GM18520 (cell line): ENCODE measurements around the gene PDE3B.
"Not testable (repeated sequence)": the region's sequence is repeated elsewhere in the genome, so short reads cannot be mapped to it uniquely, and the experiment has no call there.

Experiments used
- ATAC-seq: cut with Tn5 transposase; IDR thresholded peaks from one replicate; pipeline ENCODE4 v1.9.1; 2021; ENCODE audit not compliant: unreplicated experiment

Gene PDE3B

DNA sequence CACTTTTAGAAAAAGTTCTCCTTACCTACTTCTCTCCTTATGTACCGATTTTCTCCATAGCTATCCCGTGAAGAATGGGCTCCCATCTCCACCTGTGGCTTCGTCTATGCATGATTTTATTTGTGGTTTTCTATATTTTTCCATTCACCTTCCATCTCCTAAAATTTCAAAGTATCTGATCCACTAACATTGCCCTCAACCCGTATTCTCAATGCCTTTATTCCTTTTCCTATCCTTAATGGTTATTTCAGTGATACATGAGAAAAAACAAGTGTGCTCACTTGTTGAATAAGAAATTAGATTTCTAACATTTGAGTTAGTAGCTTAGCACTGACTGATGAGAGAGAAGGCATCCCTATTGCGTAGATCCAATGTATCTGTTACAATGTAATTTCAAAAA lies 231.6 kb downstream of the PDE3B start:
- ATAC-seq, result no peak

DNA sequence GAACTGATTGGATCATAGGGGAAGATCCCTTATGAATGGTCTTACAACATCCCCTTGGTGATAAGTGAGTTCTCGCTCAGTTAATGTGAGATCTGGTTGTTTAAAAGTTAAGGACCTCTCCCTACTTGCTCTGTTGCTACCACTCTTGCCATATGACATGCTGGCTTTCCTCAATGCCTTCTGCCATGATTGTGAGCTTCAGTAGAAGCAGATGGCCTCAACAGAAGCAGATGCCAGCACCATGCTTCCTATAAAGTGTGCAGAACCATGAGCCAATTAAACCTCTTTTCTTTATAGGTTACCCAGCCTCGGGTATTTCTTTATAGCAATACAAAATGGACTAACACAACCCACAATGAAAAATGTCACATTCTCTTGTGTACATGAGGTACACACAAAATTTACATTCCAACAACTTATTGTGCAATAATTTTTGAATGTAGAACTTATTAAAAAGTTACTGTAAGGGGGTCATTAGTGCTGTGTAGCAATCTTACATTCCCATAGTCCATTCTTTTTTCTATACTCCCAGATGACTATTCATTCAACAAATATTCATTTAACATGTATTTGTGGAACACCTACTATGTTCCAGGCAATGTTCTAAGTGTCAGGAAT lies 238.1 kb downstream of the PDE3B start:
- no peak for ATAC-seq

DNA sequence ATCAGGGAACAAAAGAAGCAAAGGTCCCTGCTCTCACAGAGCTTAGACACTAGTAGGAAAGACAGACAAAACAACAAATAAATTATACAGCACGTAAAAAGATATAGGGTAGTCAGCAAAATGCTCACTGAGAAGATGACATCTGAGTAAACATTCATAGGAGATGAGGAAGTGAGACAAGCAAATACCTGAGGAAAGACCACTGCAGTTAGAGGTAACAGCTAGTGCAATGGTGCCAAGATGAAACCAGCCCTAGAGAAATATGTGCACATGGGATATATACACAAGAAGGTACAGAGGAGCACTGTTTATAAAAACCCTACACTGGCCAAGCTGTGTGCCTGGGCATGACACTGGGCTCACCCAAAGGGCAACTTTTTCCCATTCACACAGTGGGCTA lies 238.6 kb downstream of the PDE3B start:
- no peak for ATAC-seq

DNA sequence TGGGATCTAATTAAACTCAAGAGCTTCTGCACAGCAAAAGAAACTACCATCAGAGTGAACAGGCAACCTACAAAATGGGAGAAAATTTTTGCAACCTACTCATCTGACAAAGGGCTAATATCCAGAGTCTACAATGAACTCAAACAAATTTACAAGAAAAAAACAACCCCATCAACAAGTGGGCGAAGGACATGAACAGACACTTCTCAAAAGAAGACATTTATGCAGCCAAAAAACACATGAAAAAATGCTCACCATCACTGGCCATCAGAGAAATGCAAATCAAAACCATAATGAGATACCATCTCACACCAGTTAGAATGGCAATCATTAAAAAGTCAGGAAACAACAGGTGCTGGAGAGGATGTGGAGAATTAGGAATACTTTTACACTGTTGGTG lies 240.1 kb downstream of the PDE3B start:
- ATAC-seq, result not testable (repeated sequence)

DNA sequence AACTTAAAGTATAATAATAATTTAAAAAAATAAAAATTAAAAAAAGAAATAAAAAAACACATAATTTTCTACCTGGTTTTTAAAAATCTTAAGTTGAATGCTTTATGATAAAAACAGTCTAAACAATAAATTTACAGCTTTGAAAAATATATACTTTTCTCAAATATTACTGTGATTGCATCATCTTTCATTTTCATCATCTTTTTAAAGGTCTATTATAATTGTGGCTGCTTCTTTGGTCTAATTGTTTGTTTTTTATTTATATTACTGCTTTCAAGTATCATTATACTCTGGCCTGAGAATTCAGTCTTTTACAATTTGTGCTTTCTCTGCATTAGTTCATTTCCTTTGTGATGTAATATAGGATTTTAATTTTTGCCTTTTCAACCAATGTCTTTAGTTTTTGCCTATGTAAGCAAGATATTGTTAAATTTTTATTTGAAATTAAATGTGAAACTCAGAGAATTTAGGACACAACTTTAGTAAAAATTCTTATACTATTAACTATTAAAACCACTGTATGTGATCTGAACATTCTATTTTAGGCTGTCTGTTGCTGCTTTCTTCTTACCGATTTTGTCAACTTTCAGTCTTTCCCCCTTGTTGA lies 241.2 kb downstream of the PDE3B start:
- no peak for ATAC-seq

DNA sequence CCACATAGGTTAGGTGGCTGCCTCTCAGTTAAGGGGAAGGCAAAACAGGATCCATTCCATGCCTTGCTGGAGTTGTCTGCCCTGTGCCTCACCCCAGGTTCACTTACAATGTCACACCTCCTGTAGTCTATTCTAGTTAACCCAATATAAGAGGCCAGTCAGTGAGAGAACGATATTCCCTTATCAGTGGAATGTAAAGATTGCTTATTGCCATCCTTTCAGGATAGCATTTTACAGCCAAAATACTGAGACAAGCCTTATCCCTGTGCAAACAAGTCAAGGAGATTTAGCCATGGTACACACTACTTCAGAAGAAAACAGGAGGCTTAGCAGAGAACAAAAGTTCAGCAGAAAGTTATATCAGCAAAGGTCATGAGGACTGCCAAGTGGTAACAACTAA lies 242.9 kb downstream of the PDE3B start:
- no peak for ATAC-seq

DNA sequence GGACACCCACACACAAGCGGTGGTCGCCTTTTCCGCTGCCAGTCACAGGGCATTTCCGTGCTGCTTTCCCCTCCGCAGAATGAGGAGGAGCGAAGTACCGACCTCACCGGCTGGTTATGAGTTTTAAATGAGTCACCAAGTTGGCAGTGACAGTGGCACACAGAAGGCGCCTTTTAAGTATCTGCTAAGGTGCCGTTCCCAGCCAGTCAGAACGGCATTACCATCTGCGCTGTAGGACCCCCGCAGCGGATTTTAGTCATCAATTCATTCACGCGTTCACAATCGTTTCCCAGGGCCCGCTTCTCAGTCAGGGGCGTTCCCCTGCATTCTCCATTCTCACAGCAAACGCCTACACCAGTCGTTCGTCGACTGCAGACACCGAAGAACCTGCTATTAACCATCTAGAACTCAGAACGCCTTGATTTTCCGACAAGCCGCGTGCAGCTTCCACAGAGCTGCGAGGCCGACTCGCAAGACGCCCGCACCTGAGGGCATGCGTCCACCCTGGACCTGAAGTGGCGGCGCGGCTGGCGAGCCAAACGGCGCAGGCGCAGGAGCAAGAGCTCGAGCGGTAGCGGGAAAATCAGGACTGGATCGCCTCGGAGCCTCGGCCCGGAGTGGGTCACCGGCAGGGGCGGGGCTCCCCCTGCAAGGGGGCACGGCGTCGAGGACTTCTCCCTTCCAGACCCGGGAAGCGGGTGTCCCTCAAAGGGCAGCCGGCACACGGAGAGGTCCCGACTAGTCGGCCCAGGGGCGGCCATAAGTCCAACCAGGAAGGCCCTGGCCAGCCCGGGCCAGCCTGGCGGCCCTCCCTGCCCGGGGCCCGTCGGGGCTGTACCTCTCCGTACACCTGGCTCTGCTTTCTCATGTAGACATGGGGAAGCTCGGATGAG lies 247.8 kb downstream of the PDE3B start:
- peak; percentile 36 for ATAC-seq

DNA sequence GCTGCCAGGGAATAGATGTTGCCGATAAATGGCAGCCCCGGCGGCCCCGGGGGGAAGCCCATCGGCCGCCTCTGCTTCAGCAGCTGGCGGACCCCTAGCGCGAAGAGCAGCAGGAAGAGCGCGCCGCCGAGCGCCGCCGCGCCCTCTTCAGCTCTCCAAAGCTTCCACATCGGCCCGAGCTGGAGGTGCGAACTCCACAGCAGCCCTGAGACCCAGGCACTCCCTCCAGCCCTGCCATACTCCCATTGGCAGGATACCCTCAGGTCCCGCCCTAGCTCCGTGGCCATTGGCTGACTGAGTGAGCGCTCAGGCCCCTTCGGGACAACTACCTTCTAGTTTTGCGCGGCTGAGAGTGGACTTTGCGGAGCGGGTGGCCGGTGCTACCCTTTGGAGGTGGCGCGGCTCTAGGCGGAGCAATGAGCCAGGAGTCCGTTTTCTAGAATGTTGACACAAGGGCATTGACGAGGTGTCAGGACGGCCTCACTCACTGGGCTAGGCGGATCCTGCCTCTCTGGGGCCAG lies 248.5 kb downstream of the PDE3B start, which contains the start of gene CYP2R1:
CYP2R1 (minus strand) TSS at position 196 of the 521 bp plus-strand sequence; CDS start at position 170, 26 bp downstream.
- peak; percentile 92 for ATAC-seq

DNA sequence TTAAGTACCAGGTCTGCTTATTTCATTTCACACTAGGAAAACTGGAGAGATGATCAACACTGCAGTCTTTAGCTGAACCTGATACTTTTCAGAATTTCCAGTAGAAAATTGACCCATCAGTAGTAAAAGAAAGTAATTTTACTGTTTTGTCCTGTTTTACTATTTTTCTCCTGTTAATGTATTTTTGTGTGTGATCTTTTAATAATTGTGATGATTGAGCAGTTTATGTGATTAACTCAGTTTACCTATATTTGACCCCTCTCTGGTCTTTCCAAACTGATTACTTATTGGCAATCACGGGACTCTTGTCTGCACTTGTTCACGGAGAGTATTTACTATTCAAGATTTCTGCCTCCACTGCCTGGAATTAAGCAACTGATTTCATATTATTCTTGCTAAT lies 249.0 kb downstream of the PDE3B start:
- no peak for ATAC-seq

DNA sequence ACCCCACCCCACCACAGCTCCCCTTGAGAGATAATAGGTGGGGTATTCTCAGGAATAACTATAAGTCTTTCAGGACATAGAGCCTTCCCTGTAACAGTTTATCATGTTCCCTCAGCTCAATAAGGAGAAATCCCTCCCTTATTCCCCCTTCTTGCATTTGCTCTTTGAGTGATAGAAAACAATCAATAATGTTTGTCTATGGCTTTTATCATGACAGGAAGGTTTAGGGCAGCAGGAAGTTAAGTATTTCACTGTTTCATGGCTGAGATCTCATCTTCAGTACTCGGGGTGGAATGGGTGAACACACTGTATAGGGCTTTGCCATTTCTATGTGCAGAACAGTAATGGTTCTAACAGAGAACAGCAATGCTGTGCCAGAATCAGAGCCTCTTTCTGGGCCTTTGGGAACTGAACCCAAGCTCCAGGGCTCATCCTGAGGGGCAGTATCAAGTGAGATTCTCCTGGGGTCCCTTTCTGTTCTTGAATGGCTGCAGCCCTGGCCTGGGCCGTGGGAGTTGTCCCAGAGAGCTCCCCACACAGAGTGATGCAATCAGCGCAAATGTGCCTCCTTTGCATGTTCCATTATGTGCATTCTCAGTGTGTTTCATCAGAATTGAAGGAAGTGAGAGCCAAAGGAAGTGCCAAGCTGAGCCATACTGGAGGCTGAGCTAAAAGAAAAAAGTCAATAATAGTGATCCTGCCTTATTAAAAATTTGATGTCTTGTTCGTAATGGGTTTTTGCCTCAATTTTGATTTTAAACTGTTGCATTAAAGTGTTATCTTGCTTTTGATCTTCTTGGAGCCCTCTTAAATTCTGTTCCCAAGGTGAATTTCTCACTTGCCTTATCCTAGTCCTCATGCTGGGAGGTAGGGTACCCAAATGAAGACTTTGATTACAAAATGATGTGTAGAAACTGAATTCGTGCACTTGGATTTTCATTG lies 251.3 kb downstream of the PDE3B start:
- ATAC-seq, result no peak

DNA sequence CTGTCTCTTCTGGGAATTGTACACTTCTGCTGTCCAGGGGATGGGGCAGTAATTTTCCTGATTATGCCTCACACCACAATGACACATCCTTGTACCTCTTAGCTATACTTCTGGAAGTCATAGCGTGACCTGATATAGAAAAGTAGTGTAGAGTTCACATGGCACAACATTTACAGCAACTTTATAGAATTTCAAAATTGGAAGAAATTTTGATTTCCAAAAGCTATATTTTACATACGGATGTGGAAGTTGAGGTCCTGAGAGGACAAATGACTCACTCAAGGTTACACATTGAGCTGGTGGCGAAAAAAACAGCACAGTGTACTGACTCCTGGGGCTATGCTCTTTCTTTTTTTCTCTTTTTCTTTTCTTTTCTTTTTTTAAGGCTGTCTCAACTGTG lies 254.8 kb downstream of the PDE3B start:
- no peak for ATAC-seq

DNA sequence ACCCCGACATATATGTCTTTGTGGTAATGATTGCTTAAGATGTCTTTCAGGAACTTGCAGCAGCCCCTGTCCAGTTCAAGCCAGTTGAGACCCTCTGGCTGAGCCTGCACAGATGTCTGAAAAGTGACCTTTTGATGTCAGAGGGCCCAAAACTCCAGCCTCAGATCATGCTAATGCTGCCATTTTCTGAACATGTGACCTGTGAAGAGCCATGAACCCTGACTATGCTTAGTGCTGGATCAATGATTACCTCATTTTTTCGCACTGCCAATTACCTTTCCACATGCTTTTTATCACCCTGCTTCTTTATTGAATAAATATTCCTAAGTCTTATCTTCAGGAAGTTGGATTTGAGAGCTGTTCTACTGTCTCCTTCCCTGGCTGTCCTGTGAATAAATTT lies 255.3 kb downstream of the PDE3B start:
- no peak for ATAC-seq

DNA sequence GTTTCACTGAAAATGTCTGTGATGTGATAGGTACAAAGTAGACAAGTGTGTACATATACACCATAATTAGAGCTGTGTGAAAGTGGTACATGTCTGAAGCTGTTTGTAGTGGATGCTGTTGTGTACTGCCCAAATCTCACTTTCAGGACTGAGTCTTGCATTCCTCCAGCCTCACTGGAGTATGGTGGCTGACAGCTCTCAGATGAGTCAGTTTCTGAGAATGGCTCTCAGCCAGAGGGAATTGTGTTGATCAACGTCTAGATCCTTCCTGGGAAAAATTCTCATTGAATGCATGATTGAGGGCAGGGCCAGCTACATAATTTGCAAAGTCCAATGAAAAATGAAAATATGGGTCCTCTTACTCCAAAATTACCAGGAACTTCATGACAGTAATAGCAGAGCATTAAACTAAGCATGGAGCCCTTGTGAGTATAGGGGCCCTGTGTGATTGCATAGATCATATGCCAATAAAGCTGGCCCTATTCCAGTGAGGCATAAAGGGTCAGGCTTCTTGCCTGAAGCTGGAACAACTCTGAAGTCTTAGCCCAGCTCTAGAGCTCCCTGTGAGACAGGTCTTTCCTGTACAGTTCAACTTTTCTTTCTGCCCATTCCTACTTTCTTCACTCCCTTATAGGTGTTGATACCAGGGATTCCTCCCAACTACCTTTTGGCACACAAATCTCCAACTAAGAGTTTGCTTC lies 259.2 kb downstream of the PDE3B start:
- no peak for ATAC-seq

DNA sequence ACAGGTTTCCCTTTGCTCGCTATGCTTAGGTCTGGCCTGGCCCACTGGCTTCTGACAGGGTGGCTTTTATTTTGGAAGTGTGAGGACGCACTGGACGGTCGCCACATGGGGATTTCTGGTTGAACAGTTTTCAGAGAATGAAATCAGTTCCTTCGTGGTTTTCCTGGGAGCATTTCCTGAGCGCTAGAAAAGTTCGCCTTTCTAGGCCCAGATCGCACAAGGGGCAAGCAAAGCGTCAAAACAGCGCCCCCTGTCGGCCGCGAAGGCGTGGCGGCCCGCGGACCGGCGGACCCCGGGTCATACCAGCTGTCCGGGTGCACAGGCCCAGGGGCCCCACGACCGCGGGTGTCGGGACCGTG lies 261.1 kb downstream of the PDE3B start:
- peak; percentile 20 for ATAC-seq

DNA sequence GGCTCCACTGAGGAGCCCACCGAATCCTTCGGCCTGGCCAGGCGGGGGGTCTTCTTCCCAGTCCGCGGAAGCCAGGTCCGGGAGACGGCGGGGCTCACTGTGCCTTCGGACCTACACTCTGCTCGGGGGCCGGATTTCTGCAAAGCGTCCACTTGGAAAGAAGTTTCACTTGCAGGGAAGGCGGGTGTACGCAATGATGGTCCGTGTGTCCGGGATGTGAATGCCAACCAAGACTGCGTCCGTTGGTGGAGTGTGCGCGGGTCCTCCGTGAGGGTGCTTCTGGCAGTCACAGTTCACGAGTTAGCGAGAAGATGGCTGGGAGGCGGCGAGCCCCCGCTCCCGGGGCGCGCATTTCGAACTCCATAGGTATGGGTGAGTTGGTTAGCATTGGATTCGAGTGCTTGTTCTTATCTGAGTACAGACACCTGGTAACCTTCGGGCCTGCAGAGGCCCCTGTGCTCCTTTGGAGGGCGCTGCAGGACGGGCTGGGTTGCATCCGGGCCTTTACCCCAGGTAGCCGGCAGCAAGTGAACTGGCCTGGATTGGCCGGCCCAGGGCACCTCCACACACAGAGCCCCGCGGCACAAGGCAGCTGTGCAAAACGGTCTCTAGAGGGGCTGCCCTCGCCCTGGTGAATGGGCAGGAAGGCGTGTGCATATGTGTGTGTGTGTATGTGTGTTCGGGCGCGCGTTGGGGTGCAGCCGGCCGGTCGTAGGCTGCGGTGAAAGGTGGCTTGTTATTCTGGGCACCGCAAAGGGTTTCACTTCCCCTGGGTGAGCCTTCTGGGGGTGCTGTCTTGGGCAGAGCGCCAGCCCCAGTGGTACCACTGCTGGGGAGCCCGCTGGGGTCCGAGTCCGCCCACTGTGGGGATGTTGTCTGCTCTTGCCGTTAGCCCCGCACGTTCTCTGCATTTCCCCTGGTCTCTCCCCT lies 261.8 kb downstream of the PDE3B start:
- peak; percentile 56 for ATAC-seq

DNA sequence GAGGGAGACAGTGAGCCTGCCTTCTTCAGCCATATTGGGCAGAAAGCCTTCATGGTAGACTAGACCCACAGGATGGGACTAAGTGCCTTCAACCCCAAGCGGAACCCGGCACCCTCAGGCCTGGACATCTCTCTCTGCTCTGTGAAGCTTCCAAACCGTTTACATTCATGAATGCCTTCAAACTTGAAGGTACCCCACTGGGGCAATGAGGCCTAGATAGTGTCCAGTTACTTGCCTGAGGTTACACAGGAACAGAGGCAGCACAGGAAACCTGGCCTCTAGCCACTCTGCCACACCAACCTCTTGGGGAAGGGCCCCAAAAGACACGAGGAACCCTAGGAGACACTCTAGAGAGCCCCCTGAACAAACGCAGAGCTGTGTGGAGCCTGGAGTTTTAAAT lies 263.0 kb downstream of the PDE3B start:
- ATAC-seq, result no peak

DNA sequence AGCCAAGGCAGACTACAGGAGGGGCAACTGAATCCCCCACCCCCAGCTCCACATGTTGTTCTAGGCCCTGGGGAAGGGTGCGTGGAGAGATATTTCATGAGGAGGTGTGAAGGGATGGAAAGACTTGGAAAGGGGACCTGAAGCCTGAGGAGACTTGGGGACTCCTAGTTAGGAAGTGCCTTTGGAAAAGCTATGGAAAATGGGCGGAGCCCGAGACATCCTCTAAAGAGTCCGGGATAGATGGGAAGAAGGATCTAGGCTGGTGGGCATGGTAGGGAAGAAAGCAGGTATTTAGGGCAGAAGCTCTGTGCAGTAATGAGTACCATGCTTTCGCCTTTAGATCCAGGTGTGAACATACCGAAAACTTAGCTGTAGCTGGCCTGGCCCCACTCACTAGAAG lies 263.4 kb downstream of the PDE3B start:
- ATAC-seq, result no peak

DNA sequence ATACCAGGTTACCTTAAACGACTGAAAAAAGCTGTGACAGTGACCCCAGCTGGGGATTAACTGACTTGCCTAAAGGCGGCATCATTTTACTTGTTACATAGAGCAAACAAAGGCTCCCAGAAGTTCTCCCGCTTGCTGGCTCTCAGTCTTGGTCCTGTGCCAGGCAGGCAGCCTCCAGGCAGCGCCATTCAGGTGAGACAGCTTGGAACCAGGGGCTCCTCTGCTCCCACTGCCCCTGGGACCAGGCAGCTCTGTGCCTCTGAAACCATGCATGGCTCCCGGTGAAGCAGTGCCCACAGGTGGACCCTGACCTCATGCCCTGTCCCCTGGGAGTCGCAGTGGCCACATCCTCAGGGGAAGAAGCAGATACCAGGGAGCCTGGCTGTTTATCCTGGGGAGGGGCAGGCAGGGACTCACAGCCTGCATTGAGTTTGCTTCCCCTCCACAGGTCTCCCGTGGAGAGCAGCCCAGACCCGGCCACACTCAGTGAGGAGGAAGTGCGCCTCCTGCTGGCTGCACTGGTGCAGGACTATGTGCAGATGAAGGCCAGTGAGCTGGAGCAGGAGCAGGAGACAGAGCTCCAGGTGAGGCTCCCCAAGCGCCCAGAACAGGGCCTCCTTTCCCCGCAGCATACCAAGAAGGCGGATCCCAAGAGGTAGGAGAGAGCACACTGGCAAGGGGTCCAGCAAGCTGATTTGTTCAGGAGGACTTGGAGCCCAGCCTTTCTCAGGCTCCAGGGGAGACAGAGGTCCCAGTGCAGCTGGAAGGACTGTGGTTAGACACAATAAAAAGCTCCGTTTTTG lies 264.0 kb downstream of the PDE3B start:
- peak; percentile 42 for ATAC-seq
